ENCODE measurements around the gene NXPE4. TPM values are rescaled to one million over a fixed set of nuclear protein-coding genes. Genes with fewer than 3 reads are reported as not detected.

The NXPE4 gene
- total and polyA plus RNA-seq, 12 donors = not detected

DNA sequence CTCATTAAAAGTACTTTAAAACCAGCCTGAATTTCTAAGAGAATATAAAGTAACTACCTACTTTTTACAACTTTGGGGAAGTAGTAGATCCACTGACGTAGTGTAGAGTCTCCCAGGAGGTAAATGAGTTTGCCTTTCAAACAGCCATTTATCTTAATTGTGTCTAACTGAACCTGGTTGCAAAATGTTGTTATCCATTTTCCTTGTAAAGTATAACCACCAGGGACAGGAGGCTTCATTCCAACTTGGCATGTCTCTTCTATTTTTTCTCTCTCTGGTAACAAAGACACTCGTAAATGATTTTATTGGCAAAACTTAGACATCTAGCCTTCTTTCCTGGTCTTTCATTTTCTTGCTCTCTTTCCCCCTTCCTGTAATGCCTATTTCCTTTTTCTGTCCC lies 72.8 kb downstream of the NXPE4 start:
- Histone ChIP-seq H3K27me3 (no peaks in the 10 kb centered on the region), H3K27ac (no peak overlapping the region), H3K9me3 (peaks cover 0 to 18% (median 6%) of the 10 kb centered on the region in 11 donors), H3K36me3 (no peaks in the 10 kb centered on the region), H3K4me3 (no peak overlapping the region), H3K4me1 (no peaks in the 10 kb centered on the region)
- DNase-seq = no peak
- 50 to 66% methylated on average over 2 of the region's 2 CpGs for WGBS, 2 donors
- no peak for ATAC-seq
- TF ChIP-seq, protein P1, sequence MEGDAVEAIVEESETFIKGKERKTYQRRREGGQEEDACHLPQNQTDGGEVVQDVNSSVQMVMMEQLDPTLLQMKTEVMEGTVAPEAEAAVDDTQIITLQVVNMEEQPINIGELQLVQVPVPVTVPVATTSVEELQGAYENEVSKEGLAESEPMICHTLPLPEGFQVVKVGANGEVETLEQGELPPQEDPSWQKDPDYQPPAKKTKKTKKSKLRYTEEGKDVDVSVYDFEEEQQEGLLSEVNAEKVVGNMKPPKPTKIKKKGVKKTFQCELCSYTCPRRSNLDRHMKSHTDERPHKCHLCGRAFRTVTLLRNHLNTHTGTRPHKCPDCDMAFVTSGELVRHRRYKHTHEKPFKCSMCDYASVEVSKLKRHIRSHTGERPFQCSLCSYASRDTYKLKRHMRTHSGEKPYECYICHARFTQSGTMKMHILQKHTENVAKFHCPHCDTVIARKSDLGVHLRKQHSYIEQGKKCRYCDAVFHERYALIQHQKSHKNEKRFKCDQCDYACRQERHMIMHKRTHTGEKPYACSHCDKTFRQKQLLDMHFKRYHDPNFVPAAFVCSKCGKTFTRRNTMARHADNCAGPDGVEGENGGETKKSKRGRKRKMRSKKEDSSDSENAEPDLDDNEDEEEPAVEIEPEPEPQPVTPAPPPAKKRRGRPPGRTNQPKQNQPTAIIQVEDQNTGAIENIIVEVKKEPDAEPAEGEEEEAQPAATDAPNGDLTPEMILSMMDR (IDR thresholded peaks at IDR 0.05) = no peak
- intact Hi-C loops (cut with DNase I) = no loop called here

Other genes starting within 250 kb of the NXPE4 start
- gene C11orf71, start 195.3 kb downstream of the NXPE4 start, total RNA-seq = 10 to 100 TPM in 7 of 10 donors, 1 to 10 TPM in 3; 7.1 to 14.4 (median 10.9) TPM
- 10 to 100 TPM in 1 of 2 donors, 1 to 10 TPM in 1; 3.7 to 10.5 TPM for gene C11orf71, start 195.3 kb downstream of the NXPE4 start, polyA plus RNA-seq
- 10 to 100 TPM; 16.8 to 29.3 (median 21.3) TPM for gene RBM7, start 195.1 kb downstream of the NXPE4 start, total RNA-seq
- gene RBM7, start 195.1 kb downstream of the NXPE4 start, polyA plus RNA-seq = 1 to 10 TPM; 3.9 to 7.9 TPM
- 100 to 1,000 TPM; 140 to 204 (median 174) TPM for gene REXO2, start 156.3 kb downstream of the NXPE4 start, total RNA-seq
- 100 to 1,000 TPM in 1 of 2 donors, 10 to 100 TPM in 1; 85.4 to 142 TPM for gene REXO2, start 156.3 kb downstream of the NXPE4 start, polyA plus RNA-seq
- not detected for gene NXPE1, start 35.9 kb downstream of the NXPE4 start, total RNA-seq
- under 1 TPM in 1 of 2 donors, not detected in 1; 0.03 TPM for gene NXPE1, start 35.9 kb downstream of the NXPE4 start, polyA plus RNA-seq
- under 1 TPM in 7 of 10 donors, not detected in 3; 0.13 to 0.59 (median 0.21) TPM for gene NXPE2, start 82.7 kb upstream of the NXPE4 start, total RNA-seq
- gene NXPE2, start 82.7 kb upstream of the NXPE4 start, polyA plus RNA-seq = under 1 TPM in 1 of 2 donors, not detected in 1; 0.04 TPM